Head of caudate nucleus (tissue), 42 donors: ENCODE data around the gene MCAM.

Experiments
- DNase-seq, 42 donors: peaks; one replicate each; pipeline versions ENCODE4 v3.0.0 to v3.0.0-alpha.2; 2020 to 2021; ENCODE audit warnings: mixed read lengths in 7 of 42
- intact Hi-C: fragments of 100-400 bp; cut with DNase I; formaldehyde crosslinking; loops from one replicate; pipeline ENCODE4 v1.15.0; 2022

MCAM gene

GRCh38 chr11:119293461-119293860, 23.5 kb downstream of the MCAM start:
- DNase-seq = no peak

GRCh38 chr11:119290894-119291497, 25.9 kb downstream of the MCAM start:
- DNase-seq = no peak
- intact Hi-C loops = no loop called here

More at GRCh38 chr11:119293461-119293860, 23.5 kb downstream of the MCAM start:
- intact Hi-C loops = no loop called here

- no peak for DNase-seq
- intact Hi-C loops = no loop called here
Observed at GRCh38 chr11:119288219-119288618, 28.7 kb downstream of the MCAM start.

- no peak for DNase-seq
- intact Hi-C loops = no loop called here
Observed at GRCh38 chr11:119285431-119285830, 31.5 kb downstream of the MCAM start.

- intact Hi-C loops = no loop called here
- DNase-seq = peak in 1 of 42 donors; percentile 24
Observed at GRCh38 chr11:119284344-119285157, 32.4 kb downstream of the MCAM start.

GRCh38 chr11:119282495-119282894, 34.4 kb downstream of the MCAM start:
- intact Hi-C loops = no loop called here
- no peak for DNase-seq

GRCh38 chr11:119277660-119278059, 39.3 kb downstream of the MCAM start:
- intact Hi-C loops = no loop called here
- DNase-seq = no peak

- intact Hi-C loops = no loop called here
- no peak for DNase-seq
Observed at GRCh38 chr11:119273721-119274120, 43.2 kb downstream of the MCAM start.

GRCh38 chr11:119267645-119268044, 49.3 kb downstream of the MCAM start:
- intact Hi-C loops = no loop called here
- DNase-seq = no peak

GRCh38 chr11:119266517-119267255, 50.2 kb downstream of the MCAM start:
- intact Hi-C loops = no loop called here
- no peak for DNase-seq

- intact Hi-C loops = no loop called here
- DNase-seq = no peak
Observed at GRCh38 chr11:119266063-119266462, 50.9 kb downstream of the MCAM start.

- DNase-seq = no peak
- intact Hi-C loops = no loop called here
Observed at GRCh38 chr11:119263352-119263940, 53.5 kb downstream of the MCAM start.

GRCh38 chr11:119262668-119263351, 54.1 kb downstream of the MCAM start:
- DNase-seq = no peak
- intact Hi-C loops = no loop called here

GRCh38 chr11:119258983-119259382, 57.9 kb downstream of the MCAM start:
- no peak for DNase-seq
- intact Hi-C loops = no loop called here
